ENCODE measurements around the gene ZSCAN22. TPM values are rescaled to one million over a fixed set of nuclear protein-coding genes. Genes with fewer than 3 reads are reported as not detected.

ZSCAN22 gene
- total and polyA plus RNA-seq, 2 of the 13 experiments (the other 11 are each of a cell fraction or from before 2014, with no cell fraction given), result 2.5 to 3.5 TPM

DNA sequence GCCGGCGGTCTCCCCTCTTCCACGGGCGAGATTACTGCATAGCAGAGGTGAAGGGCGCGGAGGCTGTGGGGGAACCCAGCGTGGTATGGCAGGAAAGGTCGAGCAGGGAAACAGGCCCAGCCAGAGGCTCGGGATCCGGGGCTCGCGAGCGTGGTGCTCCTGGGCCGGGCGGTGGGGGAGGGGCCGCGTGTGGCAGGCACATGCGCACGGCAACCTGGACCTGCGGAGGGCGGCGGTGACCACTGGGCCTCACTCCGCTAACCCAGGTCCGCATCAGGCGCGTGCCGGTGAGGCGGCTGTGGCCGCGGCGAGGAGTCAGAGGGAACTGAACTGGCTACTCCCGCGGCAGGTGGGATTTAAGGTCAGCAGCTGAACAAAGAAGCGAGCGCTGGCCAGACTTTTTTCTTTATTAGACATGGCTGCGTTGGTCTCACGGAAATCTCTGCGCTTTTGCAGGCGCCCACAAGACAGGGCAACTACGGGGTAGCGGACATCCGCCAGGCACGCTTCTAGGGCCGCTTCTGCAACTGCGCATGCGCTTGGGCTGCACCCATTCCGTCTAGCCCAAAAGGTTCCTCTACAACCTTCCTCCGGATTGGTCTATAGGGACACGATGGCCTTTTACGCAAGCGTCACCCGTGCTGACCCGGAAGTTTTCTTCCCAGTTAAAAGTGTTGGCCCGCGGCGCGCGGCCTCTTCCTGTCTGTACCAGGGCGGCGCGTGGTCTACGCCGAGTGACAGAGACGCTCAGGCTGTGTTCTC, 60.0 kb downstream of the ZSCAN22 start, which contains the start of gene RPS5 (continued):
- TF ChIP-seq, protein P1, sequence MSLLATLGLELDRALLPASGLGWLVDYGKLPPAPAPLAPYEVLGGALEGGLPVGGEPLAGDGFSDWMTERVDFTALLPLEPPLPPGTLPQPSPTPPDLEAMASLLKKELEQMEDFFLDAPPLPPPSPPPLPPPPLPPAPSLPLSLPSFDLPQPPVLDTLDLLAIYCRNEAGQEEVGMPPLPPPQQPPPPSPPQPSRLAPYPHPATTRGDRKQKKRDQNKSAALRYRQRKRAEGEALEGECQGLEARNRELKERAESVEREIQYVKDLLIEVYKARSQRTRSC (CRISPR knock-in tag; IDR thresholded peaks at IDR 0.05; ENCODE audit: low read depth), result no peak; the same call in 1 of the 2 replicates
- TF ChIP-seq, protein P2, sequence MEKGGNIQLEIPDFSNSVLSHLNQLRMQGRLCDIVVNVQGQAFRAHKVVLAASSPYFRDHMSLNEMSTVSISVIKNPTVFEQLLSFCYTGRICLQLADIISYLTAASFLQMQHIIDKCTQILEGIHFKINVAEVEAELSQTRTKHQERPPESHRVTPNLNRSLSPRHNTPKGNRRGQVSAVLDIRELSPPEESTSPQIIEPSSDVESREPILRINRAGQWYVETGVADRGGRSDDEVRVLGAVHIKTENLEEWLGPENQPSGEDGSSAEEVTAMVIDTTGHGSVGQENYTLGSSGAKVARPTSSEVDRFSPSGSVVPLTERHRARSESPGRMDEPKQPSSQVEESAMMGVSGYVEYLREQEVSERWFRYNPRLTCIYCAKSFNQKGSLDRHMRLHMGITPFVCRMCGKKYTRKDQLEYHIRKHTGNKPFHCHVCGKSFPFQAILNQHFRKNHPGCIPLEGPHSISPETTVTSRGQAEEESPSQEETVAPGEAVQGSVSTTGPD (CRISPR knock-in tag; IDR thresholded peaks at IDR 0.05), result no peak
- TF ChIP-seq, protein P3, sequence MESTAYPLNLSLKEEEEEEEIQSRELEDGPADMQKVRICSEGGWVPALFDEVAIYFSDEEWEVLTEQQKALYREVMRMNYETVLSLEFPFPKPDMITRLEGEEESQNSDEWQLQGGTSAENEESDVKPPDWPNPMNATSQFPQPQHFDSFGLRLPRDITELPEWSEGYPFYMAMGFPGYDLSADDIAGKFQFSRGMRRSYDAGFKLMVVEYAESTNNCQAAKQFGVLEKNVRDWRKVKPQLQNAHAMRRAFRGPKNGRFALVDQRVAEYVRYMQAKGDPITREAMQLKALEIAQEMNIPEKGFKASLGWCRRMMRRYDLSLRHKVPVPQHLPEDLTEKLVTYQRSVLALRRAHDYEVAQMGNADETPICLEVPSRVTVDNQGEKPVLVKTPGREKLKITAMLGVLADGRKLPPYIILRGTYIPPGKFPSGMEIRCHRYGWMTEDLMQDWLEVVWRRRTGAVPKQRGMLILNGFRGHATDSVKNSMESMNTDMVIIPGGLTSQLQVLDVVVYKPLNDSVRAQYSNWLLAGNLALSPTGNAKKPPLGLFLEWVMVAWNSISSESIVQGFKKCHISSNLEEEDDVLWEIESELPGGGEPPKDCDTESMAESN (CRISPR knock-in tag; conservative IDR thresholded peaks at IDR 0.05), result peak; percentile 78
- TF ChIP-seq ZNF552 (CRISPR knock-in tag; IDR thresholded peaks at IDR 0.05; ENCODE audit: borderline replicate concordance), result no peak
- TF ChIP-seq, protein P4, sequence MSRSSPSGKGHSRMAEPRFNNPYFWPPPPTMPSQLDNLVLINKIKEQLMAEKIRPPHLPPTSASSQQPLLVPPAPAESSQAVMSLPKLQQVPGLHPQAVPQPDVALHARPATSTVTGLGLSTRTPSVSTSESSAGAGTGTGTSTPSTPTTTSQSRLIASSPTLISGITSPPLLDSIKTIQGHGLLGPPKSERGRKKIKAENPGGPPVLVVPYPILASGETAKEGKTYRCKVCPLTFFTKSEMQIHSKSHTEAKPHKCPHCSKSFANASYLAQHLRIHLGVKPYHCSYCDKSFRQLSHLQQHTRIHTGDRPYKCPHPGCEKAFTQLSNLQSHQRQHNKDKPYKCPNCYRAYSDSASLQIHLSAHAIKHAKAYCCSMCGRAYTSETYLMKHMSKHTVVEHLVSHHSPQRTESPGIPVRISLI (CRISPR knock-in tag; IDR thresholded peaks at IDR 0.05; ENCODE audit: borderline replicate concordance), result no peak; the same call in 1 of the 2 replicates
- TF ChIP-seq, protein P5, sequence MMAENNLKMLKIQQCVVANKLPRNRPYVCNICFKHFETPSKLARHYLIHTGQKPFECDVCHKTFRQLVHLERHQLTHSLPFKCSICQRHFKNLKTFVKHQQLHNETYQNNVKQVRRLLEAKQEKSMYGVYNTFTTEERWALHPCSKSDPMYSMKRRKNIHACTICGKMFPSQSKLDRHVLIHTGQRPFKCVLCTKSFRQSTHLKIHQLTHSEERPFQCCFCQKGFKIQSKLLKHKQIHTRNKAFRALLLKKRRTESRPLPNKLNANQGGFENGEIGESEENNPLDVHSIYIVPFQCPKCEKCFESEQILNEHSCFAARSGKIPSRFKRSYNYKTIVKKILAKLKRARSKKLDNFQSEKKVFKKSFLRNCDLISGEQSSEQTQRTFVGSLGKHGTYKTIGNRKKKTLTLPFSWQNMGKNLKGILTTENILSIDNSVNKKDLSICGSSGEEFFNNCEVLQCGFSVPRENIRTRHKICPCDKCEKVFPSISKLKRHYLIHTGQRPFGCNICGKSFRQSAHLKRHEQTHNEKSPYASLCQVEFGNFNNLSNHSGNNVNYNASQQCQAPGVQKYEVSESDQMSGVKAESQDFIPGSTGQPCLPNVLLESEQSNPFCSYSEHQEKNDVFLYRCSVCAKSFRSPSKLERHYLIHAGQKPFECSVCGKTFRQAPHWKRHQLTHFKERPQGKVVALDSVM (CRISPR knock-in tag; IDR thresholded peaks at IDR 0.05), result peak; percentile 26; the same call in 1 of the 2 replicates
- peak; percentile 34 for TF ChIP-seq XRCC5 (optimal IDR thresholded peaks at IDR 0.05; ENCODE audit: low read length)
- TF ChIP-seq MAF1 (CRISPR knock-in tag; IDR thresholded peaks at IDR 0.05; ENCODE audit: borderline replicate concordance), result 0 out of 2 replicates have a peak, but pooled peaks have one; percentile 65
- peak; percentile 54 for TF ChIP-seq KMT2B (CRISPR knock-in tag; IDR thresholded peaks at IDR 0.05)
- TF ChIP-seq ZFAT (CRISPR knock-in tag; conservative IDR thresholded peaks at IDR 0.05), result no peak
- no peak for TF ChIP-seq THYN1 (CRISPR knock-in tag; IDR thresholded peaks at IDR 0.05; ENCODE audit: borderline replicate concordance, low read depth)
- no peak; the same call in 1 of the 2 replicates for TF ChIP-seq ZSCAN12 (CRISPR knock-in tag; IDR thresholded peaks at IDR 0.05)
- 0 out of 2 replicates have a peak, but pooled peaks have one; percentile 86 for TF ChIP-seq ELF4 (CRISPR knock-in tag; IDR thresholded peaks at IDR 0.05; ENCODE audit: borderline replicate concordance)
- TF ChIP-seq GFI1 (CRISPR knock-in tag; IDR thresholded peaks at IDR 0.05; ENCODE audit: borderline replicate concordance), result peak; percentile 28; the same call in 1 of the 2 replicates
- 0 out of 2 replicates have a peak, but pooled peaks have one; percentile 56 for TF ChIP-seq ZNF20 (CRISPR knock-in tag; IDR thresholded peaks at IDR 0.05)
- TF ChIP-seq TP53 (CRISPR knock-in tag; conservative IDR thresholded peaks at IDR 0.05), result no peak
- peak; percentile 88 for TF ChIP-seq SALL2 (CRISPR knock-in tag; IDR thresholded peaks at IDR 0.05)
- no peak for TF ChIP-seq JDP2 (CRISPR knock-in tag; IDR thresholded peaks at IDR 0.05; ENCODE audit: borderline replicate concordance)
- TF ChIP-seq SMARCC2 (IDR thresholded peaks at IDR 0.05), result no peak
- TF ChIP-seq, protein P6, sequence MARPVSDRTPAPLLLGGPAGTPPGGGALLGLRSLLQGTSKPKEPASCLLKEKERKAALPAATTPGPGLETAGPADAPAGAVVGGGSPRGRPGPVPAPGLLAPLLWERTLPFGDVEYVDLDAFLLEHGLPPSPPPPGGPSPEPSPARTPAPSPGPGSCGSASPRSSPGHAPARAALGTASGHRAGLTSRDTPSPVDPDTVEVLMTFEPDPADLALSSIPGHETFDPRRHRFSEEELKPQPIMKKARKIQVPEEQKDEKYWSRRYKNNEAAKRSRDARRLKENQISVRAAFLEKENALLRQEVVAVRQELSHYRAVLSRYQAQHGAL (CRISPR knock-in tag; IDR thresholded peaks at IDR 0.05; ENCODE audit: not compliant biosample characterization), result no peak
